Loucy (cell line): Measurements from ENCODE around the gene KLF13.

Source experiments
- H2AFZ ChIP-seq: fragments of 200-600 bp; sonication (generic); 2 replicates; pipeline ENCODE4 v1.6.0; 2016; ENCODE audit warnings: antibody characterized with exemption, mild to moderate bottlenecking, low read length, moderate library complexity
- H3F3A ChIP-seq: fragments of 200-600 bp; 2 replicates; pipeline ENCODE4 v1.6.0; 2016; ENCODE audit warnings: antibody characterized with exemption, low read depth, mild to moderate bottlenecking
- H3K27me3 ChIP-seq: fragments of 200-600 bp; sonication (generic); 2 replicates; pipeline ENCODE4 v1.6.1; 2014; ENCODE audit warnings: low read length, mild to moderate bottlenecking; ENCODE audit not compliant: insufficient read depth, poor library complexity, severe bottlenecking
- H3K36me3 ChIP-seq: fragments of 200-600 bp; sonication (generic); 2 replicates; pipeline ENCODE4 v1.6.1; 2016; ENCODE audit warnings: low read length; ENCODE audit not compliant: insufficient read depth
- H3K4me1 ChIP-seq: fragments of 200-600 bp; sonication (generic); 2 replicates; pipeline ENCODE4 v1.5.1; 2014; ENCODE audit warnings: low read length, mild to moderate bottlenecking; ENCODE audit not compliant: insufficient read depth, poor library complexity, severe bottlenecking
- H3K4me2 ChIP-seq: fragments of 200-600 bp; sonication (generic); 2 replicates; pipeline ENCODE4 v1.6.0; 2014; ENCODE audit warnings: antibody characterized with exemption, low read length, low read depth, mild to moderate bottlenecking; ENCODE audit not compliant: poor library complexity, severe bottlenecking
- H3K4me3 ChIP-seq: fragments of 200-600 bp; sonication (generic); 2 replicates; pipeline ENCODE4 v1.5.1; 2014; ENCODE audit warnings: low read length, mild to moderate bottlenecking, mixed read lengths; ENCODE audit not compliant: poor library complexity, severe bottlenecking
- H3K79me2 ChIP-seq: fragments of 200-600 bp; sonication (generic); 2 replicates; pipeline ENCODE4 v1.6.1; 2014; ENCODE audit warnings: low read length; ENCODE audit not compliant: insufficient read depth
- H3K9ac ChIP-seq: fragments of 200-600 bp; sonication (generic); 2 replicates; pipeline ENCODE4 v1.6.0; 2014; ENCODE audit warnings: mild to moderate bottlenecking, low read depth, low read length, moderate library complexity; ENCODE audit not compliant: poor library complexity, severe bottlenecking
- H3K9me2 ChIP-seq: fragments of 200-600 bp; sonication (generic); replicated peaks from 2 replicates; pipeline ENCODE4 v1.6.1; 2016; ENCODE audit warnings: low read depth, low read length, mixed read lengths
- H3K9me3 ChIP-seq: fragments of 200-600 bp; sonication (generic); 2 replicates; pipeline ENCODE4 v1.6.1; 2014; ENCODE audit warnings: mild to moderate bottlenecking, antibody characterized with exemption, low read length, low read depth; ENCODE audit not compliant: insufficient read depth
- H4K20me1 ChIP-seq: fragments of 200-600 bp; sonication (generic); 2 replicates; pipeline ENCODE4 v1.6.0; 2014; ENCODE audit warnings: antibody characterized with exemption, low read length, mild to moderate bottlenecking; ENCODE audit not compliant: insufficient read depth, poor library complexity, severe bottlenecking
- EZH2phosphoT487 ChIP-seq: fragments of 200-600 bp; IDR thresholded peaks from 2 replicates; pipeline ENCODE4 v1.6.1; 2018; ENCODE audit warnings: antibody characterized with exemption, mild to moderate bottlenecking, moderate library complexity, borderline replicate concordance
- TF ChIP-seq, protein P1 (sequence below): fragments of 200-600 bp; sonication (generic); conservative IDR thresholded peaks from 2 replicates; pipeline ENCODE4 v1.5.1; 2014; ENCODE audit warnings: mild to moderate bottlenecking, antibody characterized with exemption, low read length

Gene KLF13

GRCh38 chr15:31321418-31321817 lies 5.2 kb upstream of the KLF13 start:
- H3K9ac ChIP-seq: no peak overlapping the region
- H3K36me3 ChIP-seq: no peaks in the 10 kb centered on the region
- H3K4me1 ChIP-seq: peaks cover 33% of the 10 kb centered on the region
- H3K4me3 ChIP-seq: no peak overlapping the region
- H3K9me3 ChIP-seq: no peaks in the 10 kb centered on the region
- no peaks in the 10 kb centered on the region for H3K27me3 ChIP-seq
- peaks cover 17% of the 10 kb centered on the region; the same call in 1 of the 2 replicates for H3K79me2 ChIP-seq
- no peak overlapping the region for H2AFZ ChIP-seq
- TF ChIP-seq, protein P1, sequence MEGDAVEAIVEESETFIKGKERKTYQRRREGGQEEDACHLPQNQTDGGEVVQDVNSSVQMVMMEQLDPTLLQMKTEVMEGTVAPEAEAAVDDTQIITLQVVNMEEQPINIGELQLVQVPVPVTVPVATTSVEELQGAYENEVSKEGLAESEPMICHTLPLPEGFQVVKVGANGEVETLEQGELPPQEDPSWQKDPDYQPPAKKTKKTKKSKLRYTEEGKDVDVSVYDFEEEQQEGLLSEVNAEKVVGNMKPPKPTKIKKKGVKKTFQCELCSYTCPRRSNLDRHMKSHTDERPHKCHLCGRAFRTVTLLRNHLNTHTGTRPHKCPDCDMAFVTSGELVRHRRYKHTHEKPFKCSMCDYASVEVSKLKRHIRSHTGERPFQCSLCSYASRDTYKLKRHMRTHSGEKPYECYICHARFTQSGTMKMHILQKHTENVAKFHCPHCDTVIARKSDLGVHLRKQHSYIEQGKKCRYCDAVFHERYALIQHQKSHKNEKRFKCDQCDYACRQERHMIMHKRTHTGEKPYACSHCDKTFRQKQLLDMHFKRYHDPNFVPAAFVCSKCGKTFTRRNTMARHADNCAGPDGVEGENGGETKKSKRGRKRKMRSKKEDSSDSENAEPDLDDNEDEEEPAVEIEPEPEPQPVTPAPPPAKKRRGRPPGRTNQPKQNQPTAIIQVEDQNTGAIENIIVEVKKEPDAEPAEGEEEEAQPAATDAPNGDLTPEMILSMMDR: no peak
- no peak for TF ChIP-seq EZH2phosphoT487
- H3K9me2 ChIP-seq: no peaks in the 10 kb centered on the region
- no peak overlapping the region for H3K4me2 ChIP-seq
- H4K20me1 ChIP-seq: peaks cover 5% of the 10 kb centered on the region
- peaks cover 3% of the 10 kb centered on the region; the same call in 1 of the 2 replicates for H3F3A ChIP-seq

DNA sequence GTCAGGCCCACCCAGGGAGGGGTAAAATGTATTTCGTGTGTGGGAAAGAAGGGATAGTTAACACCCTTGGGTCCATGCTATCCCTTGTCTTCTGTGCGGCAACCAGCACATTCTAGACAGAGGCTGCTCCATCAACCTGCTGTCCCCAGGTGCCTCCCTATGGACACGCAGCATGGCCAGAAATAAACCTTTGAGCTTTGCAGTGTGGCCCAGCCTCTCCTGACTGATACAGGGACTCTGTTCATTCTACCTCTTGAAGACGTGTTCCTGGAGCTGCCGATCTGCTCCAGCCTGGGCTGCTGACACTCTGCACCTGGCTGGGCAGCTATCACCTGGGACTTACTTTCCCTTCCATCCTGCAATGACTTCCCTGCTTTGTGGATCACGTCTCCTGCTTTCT lies 4.1 kb upstream of the KLF13 start:
- TF ChIP-seq, protein P1: no peak
- TF ChIP-seq EZH2phosphoT487: no peak
- no peak overlapping the region for H3K4me3 ChIP-seq
- H3K9ac ChIP-seq: no peak overlapping the region
- H3K27me3 ChIP-seq: no peaks in the 10 kb centered on the region
- H3K9me3 ChIP-seq: no peaks in the 10 kb centered on the region
- peaks cover 3% of the 10 kb centered on the region; the same call in 1 of the 2 replicates for H3F3A ChIP-seq
- H3K4me2 ChIP-seq: no peak overlapping the region
- peaks cover 5% of the 10 kb centered on the region for H4K20me1 ChIP-seq
- H3K9me2 ChIP-seq: no peaks in the 10 kb centered on the region
- peaks cover 17% of the 10 kb centered on the region; the same call in 1 of the 2 replicates for H3K79me2 ChIP-seq
- H2AFZ ChIP-seq: no peak overlapping the region
- no peaks in the 10 kb centered on the region for H3K36me3 ChIP-seq
- H3K4me1 ChIP-seq: peaks cover 23% of the 10 kb centered on the region

DNA sequence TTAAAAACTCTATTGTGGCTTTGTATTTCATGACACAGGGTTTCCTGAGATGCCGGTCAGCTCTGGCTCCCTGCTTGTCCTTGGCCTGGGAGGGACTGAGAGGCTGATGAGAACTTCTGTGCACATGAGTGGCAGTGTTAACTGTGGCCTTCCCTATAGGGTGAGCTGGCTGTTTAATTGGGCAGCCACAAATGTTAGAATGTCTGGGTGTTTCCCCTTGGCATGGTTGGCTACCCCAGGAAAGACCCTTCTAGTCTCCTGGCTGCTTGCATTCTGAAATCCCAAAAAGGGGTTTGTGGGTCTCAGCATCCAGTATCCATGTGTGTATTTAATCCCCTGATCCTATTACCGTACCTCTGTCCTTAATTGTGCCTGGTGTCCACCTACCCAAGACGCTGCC lies 3.0 kb upstream of the KLF13 start:
- H3K4me3 ChIP-seq: no peak overlapping the region
- no peaks in the 10 kb centered on the region for H3K36me3 ChIP-seq
- peaks cover 3% of the 10 kb centered on the region; the same call in 1 of the 2 replicates for H3F3A ChIP-seq
- no peaks in the 10 kb centered on the region for H3K27me3 ChIP-seq
- H3K9me2 ChIP-seq: no peaks in the 10 kb centered on the region
- peaks cover 25% of the 10 kb centered on the region for H3K4me1 ChIP-seq
- H3K79me2 ChIP-seq: peaks cover 23% of the 10 kb centered on the region
- H3K4me2 ChIP-seq: no peak overlapping the region
- no peak for TF ChIP-seq EZH2phosphoT487
- peaks cover 10% of the 10 kb centered on the region for H4K20me1 ChIP-seq
- H3K9me3 ChIP-seq: no peaks in the 10 kb centered on the region
- H3K9ac ChIP-seq: peak overlapping the region; percentile 87
- no peak overlapping the region for H2AFZ ChIP-seq

DNA sequence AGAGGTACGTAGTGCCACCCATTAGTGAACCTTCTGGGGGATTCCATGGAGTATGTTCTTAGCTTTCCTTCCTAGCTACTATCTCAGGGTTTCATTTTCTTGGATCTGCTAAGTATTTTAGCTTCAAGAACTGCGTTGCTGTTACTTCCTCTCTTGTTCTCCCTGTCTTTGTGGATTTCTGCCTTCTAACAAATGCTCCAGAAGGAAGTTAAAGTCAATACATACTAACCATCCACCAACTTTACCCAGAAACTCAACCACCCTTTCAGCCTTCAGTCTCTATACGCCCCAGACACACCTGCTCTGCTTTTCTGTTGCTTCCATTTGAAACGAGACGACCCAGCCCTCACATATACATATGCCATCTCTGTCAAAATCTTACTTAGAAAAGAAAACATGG lies 2.4 kb upstream of the KLF13 start:
- Histone ChIP-seq H3K4me2 (peak overlapping the region; percentile 95), H3K9ac (peak overlapping the region; percentile 87), H3K79me2 (peaks cover 29% of the 10 kb centered on the region), H3K9me3 (no peaks in the 10 kb centered on the region), H3K4me3 (peak overlapping the region; percentile 77), H3F3A (peaks cover 3% of the 10 kb centered on the region; the same call in 1 of the 2 replicates), H2AFZ (no peak overlapping the region), H3K27me3 (no peaks in the 10 kb centered on the region), H3K4me1 (peaks cover 30% of the 10 kb centered on the region), H3K9me2 (no peaks in the 10 kb centered on the region), H3K36me3 (no peaks in the 10 kb centered on the region), H4K20me1 (peaks cover 15% of the 10 kb centered on the region)
- TF ChIP-seq, protein P1: no peak
- TF ChIP-seq EZH2phosphoT487: no peak
